Left ventricle myocardium superior (tissue), 1 donor: ENCODE data around the gene PRR11. TPM values are rescaled to one million over a fixed set of nuclear protein-coding genes. Genes with fewer than 3 reads are reported as not detected.
"Not testable (repeated sequence)": the region's sequence is repeated elsewhere in the genome, so short reads cannot be mapped to it uniquely, and the experiment has no call there.

Source experiments
- ATAC-seq: fragments of 200-7000 bp; cut with Tn5 transposase; one replicate; pipeline ENCODE4 v1.9.1; 2020; ENCODE audit warnings: mild to moderate bottlenecking, moderate library complexity
- DNase-seq: peaks from one replicate; pipeline ENCODE4 v3.0.0-alpha.2; 2020
- intact Hi-C: fragments of 100-400 bp; cut with micrococcal nuclease; formaldehyde crosslinking; loops from one replicate; pipeline ENCODE4 v1.11.0; 2022
- long read RNA-seq: library from polyadenylated mRNA; unstranded; transcript quantifications from one replicate; pipeline ENCODE4 v2.0.0, GENCODE V29; 2021
- total RNA-seq: library from RNA; stranded (reverse); fragmentation: NEBNext Ultra II Directional; extraction: Animal tissue kit (Norgen Biotek cat#: 25700); gene quantifications from one replicate; pipeline ENCODE4 v1.2.1, GENCODE V29; 2021
- donor health status: DM: no; HTN: yes; CAD: no; lungs with severe emphysema.

PRR11 gene
- total RNA-seq: 1.1 TPM
- long read RNA-seq: 0 reads

DNA sequence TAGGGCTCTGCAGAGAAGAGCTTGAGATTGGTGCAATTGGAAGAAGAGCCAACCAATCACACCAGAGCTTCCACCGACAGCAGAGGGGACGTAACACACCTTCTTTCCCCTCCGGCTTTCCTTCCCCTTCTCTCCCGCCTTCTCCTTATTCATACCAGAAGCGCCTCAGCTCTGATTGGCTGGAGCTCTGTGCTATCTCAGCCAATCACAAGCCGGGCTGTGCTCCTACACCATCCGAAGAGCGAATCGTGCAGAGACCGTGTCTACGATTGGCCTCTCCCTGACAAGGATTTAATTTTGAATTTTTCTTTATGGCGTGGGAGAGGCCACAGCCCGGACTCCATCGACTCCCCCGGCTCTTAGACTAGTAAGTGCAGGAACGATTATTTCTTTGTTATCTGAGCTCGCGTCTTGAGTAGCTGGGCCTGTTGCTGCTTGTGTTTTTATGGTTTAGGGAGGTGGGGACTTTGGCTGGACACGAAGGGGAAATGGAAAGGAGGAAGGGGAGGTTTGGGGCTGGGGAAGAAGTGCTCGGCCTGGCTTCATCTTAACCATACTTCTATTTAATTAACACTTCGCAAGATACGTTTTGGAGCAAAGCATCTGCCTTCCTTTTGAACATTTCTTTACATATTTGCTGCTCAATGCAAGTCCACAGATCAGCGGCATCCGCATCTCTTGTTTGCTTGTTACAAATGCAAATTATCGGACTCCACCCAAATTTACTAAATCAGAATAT lies at the start of gene PRR11:
Gene PRR11, plus strand, starts transcription at position 308 of the 739 bp plus-strand sequence. CDS start 14,007 bp downstream, outside the sequence.
- ATAC-seq (peak; percentile 95), DNase-seq (peak; percentile 91)
- intact Hi-C loops: no loop called here

DNA sequence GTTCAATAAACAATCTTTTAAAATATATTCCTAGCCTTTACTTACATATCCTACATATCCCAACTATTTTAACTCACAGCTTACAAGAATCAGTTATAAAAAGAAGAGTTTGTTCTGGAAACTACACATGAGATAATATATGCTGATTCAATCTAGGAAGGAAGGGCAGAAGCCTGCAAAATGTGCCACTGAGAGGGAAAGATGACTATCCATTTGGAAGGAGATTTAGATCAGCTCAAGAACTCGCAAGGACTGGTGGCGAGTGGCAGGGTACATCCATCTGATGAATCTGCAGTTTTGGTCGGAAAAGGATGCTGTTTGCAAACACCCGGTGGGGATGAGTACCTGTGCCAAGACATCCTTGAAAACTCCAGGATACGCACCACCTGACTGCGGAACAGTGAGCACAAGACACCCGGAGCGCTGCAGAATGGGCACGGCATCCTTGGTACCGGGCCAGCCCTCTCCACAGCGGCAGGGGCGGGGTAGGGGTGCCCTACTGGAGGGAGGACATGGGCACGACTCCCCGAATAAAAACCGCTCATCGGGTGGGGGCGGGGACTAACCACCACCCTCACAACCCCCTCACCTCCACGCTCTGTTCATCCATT lies 49.6 kb upstream of the PRR11 start:
- ATAC-seq (peak; percentile 64), DNase-seq (peak; percentile 79)
- intact Hi-C loops: no loop called here

DNA sequence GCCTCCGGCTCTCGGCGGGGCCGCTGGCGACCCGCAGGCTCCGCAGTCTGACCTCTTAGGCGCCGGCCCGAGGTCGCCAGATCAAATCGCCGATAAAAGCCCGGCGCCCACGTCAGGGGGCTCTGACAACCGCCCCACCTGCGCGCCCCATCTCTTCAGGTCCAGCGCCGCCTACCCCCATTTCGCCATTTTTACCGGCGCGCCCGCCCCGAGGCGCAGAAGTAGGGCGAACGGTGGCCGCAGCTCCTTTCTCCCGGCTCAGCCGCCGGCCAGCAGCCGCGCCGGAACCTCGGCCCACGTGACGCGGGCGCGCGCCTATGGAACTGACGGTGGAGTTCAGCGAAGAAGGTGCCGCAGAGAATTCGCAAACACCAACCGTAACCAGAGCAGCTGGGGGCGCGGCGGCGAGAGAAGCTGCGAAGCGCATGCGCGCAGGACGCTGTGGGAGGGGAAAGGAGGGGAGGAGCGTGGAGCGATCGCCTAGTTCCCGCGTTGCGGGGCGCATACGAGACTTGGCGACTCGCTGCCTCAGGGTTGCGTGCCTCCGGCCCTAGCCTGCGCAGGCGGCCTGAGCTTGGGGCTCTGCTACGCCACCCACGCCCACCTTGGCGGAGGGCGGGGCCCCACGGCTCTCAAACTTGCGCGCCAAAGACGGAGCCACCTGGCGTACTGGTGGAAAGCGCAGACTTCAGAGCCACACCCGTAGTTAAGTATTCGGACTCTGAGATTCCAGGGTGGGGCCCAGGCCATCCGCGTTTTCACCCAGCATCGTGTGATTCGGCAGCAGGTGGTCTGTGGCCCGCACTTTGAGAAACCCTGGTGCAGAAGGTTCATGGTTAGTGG lies 48.9 kb upstream of the PRR11 start, which contains the start of gene TRIM37:
Gene TRIM37, minus strand, starts transcription at position 418 of the 843 bp plus-strand sequence. CDS start 419 bp downstream, outside the sequence.
- ATAC-seq (peak; percentile 98), DNase-seq (peak; percentile 98)
- intact Hi-C loops: no loop called here

DNA sequence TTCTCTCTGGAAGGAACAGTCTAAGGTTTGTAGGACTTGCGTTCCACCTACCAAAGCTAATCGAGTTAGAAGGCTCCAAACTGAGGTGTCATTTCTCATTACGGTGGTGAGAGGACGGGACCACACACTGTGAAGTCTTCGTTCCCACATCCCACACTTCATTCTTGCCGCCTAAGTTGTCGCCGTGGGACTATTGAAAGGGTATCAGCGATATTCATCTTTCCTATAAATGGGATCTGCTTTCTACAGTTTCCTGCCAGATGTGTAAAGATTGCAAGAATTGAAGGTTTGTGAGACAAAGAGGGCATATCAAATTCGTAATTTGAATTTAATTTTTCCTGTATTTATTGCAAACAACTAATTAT lies 48.3 kb upstream of the PRR11 start:
- DNase-seq: no peak
- ATAC-seq: no peak
- intact Hi-C loops: no loop called here

DNA sequence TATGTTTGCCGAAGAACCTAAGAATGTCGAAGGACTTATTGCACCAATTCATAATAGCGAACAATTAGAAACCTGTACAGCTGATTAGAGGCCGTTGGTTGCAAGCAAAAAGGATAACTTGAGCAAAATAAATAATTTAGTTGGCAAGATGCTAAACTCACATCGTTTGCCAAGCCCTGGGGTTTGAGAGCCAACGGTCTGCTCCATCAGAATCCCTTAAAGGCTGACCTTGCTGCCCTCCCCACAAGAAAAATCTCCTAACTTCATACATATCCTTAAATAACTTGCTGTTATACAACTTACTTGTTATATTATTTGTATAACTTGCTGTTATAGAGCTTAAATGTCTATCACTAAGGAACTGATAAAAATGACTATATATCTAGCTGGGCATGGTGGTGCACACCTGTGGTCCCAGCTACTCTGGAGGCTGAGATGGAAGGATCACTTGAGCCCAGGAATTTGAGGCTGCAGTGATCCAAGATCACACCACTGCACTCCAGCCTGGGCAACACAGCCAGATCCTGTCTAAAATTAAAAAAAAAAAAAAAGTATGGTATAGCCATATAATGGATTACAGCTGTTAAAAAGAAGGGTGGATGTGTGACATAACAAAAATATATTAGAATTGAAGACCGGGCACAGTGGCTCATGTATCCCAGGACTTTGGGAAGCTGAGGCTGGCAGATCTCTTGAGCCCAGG lies 47.0 kb upstream of the PRR11 start:
- no peak for ATAC-seq
- intact Hi-C loops: no loop called here
- no peak for DNase-seq

DNA sequence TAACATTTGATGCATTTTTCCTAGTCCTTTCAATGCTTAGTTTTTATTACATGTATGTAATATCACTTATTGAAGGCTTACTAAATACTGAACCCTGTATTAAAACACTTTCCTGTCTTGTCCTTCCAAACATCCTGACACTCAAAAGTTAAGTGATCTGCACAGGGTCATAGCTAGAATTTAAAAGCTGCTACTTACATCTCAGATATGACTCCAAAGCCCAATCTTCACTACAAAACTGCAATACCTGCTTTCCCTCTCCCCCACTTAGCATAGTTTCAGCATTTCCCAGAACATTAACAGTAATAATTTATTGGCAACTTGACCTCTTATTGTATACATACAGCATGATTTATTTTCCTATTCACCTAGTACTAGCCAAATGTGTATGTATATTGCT lies 44.6 kb upstream of the PRR11 start:
- ATAC-seq (no peak), DNase-seq (no peak)
- intact Hi-C loops: no loop called here

DNA sequence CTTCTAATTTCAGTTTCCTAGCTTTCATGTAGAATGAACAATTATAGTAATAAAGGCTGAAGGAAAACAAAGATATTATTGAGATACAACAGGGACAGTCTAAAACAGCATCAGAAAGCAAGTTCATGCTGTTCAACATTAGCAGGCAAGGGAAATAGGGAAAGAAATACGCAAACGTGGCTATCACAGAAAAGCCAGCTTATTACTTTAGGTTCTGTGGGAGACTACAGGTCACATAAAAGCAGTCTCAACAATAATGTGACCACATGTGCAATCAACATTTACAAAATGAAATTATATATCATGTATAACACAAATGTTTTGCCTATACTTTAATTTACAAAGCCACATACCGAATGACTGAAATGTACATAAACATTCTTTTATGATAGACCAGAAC lies 44.0 kb upstream of the PRR11 start:
- ATAC-seq: no peak
- no peak for DNase-seq
- intact Hi-C loops: no loop called here

DNA sequence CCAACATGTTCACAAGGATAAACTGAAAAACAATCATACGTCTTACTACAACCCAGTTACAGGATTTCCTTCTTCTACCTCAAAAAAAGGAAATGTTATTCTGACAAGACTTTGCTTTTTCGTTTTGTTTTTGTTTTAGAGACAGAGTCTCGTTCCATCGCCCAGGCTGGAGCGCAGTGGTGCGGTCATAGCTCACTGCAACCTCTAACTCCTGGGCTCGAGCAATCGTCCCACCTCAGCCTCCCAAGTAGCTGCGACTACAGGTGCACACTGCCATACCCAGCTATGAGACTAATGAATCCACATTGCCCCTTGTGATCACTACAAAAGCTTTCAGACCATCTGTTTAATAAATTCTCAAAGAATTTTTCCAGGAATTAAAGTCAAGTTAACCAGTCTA lies 40.1 kb upstream of the PRR11 start:
- intact Hi-C loops: no loop called here
- ATAC-seq (no peak), DNase-seq (no peak)

DNA sequence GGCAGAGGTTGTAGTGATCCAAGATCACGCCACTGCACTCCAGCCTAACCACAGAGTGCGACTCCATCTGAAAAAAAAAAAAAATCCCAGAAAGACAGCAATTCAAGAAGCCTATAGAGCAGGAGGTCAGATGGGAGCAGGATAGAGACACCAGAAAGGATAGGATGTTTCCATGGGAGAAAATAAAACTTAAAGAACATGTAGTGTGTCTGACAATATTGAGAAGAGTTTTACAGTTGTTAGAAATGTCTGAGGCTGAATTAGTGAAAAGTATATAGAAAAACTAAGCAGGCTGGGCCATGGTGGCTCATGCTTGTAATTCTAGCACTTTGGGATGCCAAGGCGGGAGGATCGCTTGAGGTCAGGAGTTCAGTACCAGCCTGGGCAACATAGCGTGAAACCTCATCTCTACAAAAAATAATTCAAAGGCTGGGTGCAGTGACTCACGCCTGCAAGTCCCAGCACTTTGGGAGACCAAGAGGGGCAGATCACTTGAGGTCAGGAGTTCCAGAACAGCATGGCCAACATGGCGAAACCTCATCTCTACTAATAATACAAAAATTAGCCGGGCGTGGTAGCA lies 33.6 kb upstream of the PRR11 start:
- ATAC-seq (no peak), DNase-seq (no peak)
- intact Hi-C loops: no loop called here

DNA sequence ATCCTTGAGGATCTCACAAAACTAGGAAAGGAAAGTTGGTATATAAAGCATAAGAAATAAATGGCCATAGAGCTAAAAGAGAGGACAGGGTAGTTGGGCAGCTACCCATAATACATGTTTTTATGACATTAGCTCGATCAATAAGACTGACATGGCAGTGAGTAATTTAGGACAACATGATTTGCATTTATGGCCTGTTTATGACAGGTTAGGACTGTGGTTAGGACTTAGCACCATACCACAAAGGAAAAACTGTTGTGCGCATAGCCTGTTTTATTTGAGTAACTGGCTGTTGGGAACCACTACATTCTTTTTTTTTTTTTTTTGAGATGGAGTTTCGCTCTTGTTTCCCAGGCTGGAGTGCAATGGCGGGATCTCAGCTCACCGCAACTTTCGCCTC lies 30.9 kb upstream of the PRR11 start:
- no peak for ATAC-seq
- no peak for DNase-seq
- intact Hi-C loops: no loop called here

DNA sequence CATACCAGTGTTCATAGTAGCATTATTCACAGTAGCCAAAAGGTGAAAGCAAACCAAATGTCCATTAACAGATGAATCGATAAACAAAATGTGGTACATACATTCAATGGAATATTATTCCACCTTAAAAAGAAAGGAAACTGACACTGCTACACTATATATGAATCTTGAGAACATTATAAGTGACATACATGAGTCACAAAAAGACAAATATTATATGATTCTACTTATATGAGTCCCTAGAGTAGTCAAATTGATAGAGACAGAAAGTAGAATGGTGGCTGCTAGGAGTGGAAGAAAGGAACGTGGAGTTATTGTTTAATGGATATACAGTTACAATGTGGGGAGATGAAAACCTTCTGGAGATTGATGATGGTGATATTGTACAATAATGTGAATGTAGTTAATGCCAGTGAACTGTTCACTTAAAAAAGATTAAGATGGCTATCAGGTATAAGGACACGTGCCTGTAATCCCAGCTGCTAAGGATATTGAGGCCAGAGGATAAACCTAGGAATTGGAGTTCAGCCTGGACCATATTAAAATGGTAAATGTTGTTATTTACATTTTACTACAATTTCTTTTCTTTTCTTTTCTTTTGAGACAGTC lies 28.6 kb upstream of the PRR11 start:
- intact Hi-C loops: no loop called here
- ATAC-seq (no peak), DNase-seq (no peak)

DNA sequence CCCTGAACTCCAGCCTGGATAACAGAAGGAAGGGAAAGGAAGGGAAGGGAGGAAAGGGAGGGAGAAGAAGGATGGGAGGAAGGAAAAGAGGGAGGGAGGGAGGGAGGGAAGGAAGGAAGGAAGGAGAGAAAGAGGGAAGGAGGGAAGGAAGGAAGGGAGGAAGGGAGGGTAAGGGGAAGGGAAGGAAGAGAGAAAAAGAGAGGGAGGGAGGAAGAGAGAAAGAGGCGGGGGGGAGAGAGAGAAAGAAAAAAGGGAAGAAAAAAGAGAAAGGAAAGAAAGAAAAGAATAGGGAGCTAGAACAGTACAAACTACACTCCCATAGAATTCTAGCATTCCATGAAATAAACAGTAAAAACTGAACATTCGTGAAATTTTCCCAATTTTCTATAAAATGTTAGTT lies 25.7 kb upstream of the PRR11 start:
- ATAC-seq: no peak
- intact Hi-C loops: no loop called here
- DNase-seq: no peak

DNA sequence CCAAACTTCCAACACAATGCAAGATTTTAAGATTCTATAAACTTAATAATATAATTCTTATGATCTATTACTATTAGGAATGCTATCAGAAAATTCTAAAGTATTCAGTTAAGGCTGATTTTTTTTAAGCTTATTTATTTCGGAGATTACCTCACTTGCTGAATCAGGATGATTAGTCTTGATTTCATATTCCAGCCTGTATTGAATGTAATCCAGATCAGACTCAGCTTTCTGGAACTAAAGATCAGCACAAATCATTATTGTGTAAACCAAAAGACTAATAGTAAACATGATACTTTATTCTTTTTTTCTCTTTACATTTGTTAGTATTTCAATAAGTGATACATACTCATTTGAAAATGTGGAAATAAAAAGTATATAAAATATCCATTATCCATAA lies 24.4 kb upstream of the PRR11 start:
- intact Hi-C loops: no loop called here
- ATAC-seq (no peak), DNase-seq (no peak)

DNA sequence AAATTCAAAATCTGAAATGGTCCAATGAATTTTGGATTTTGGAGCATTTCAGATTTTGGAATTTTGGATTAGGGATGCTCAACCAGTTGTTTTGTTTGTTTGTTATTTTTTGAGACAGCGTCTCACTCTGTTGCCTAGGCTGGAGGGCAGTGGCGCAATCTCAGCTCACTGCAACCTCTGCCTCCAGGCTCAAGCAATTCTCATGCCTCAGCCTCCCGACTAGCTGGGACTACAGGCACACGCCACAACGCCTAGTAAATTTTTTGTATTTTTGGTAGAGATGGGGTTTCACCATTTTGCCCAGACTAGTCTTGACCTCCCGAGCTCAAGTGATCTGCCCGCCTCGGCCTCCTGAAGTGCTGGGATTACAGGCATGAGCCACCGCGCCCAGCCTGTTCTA lies 17.2 kb upstream of the PRR11 start:
- intact Hi-C loops, ATAC-seq, DNase-seq: not testable (repeated sequence)

DNA sequence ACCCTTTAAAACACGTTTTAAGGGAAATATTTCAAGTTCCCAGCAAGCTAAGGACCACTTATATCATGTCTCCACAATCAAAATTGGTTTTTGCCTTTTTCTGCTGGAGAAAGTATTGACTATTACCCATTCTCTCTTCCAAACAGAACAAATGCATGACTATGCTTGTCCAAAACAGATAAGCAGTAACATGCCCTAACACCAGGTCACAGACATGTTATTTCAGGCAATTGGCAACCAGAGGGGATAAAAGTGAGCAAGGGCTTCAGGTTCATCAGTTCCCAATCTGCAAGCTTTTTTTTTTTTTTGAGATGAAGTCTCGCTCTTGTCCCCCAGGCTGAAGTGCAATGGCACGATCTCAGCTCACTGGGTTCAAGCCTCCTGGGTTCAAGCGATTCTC lies 15.6 kb upstream of the PRR11 start:
- no peak for ATAC-seq
- intact Hi-C loops: no loop called here
- DNase-seq: no peak

DNA sequence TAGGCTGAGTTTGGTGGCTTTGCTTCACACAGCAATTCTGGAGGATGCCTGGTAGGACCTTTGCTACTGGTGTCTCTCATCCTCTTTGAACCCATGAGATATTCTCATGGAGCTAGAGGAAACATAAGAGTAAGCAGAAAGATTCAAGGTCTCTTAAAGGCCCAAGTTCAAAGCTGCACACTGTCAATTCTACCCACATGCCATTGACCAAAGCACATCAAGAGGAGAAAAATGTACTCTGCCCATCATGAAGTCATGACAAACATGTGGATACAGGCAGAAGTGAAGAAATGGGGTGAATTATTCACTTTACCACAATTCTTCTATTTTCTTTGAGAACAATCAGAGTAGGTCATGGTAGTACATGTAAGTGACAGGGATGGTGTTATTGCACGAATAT lies 13.7 kb upstream of the PRR11 start:
- intact Hi-C loops: no loop called here

DNA sequence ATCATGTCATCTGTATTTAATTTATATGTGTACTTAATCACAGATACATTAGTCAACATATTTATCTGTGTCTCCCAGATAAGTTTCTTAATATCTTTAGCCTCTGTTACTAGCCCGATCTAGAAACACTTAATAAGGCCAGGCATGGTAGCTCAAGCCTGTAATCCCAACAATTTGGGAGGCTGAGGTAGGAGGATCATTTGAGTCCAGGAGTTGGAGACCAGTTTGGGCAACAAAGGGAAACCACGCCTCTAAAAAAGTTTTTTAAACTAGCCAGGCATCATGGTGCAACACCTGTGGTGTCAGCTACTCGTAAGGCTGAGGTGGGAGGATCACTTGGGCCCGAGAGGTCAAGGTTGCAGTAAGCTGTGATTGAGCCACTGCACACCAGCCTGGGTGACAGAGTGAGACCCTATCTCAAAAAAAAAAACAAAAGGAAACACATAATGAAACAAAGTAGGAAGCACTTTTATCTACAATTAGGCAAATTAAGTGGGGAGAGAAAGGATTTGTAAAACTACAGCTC lies 9.9 kb upstream of the PRR11 start:
- ATAC-seq: no peak
- intact Hi-C loops: no loop called here
- no peak for DNase-seq

More for the DNA sequence above, 13.7 kb upstream of the PRR11 start:
- DNase-seq: no peak
- no peak for ATAC-seq

DNA sequence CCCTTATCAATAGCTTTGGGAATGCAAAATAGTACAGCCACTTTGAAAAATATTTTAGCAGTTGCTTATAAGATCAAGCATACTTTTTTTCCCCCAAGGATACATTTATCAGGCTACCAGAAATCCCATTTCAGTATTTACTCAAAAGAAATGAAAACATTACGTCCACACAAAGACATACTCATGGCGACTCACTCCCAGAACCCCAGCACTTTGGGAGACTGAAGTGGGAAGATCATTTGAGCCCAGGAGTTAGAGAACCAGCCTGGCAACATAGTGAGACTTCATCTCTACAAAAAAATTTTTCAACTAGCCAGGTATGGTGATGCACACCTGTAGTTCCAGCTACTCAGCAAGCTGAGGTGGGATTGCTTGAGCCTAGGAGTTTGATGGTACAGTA lies 6.5 kb upstream of the PRR11 start:
- intact Hi-C loops: no loop called here
- DNase-seq (no peak), ATAC-seq (no peak)
